ENCODE data around the gene TBL1X. TPM values are rescaled to one million over a fixed set of nuclear protein-coding genes. Genes with fewer than 3 reads are reported as not detected.
A peak's percentile ranks its signal among the peaks of the same experiment; 100 is the strongest.

TBL1X gene
- total RNA-seq, 6 experiments from 2014 or later, result 34.4 to 53.2 (median 44.9) TPM

GRCh38 chrX:9626379-9626778, 161.5 kb downstream of the TBL1X start:
- Mint-ChIP-seq H3K27me3 (ENCODE audit: insufficient read depth) (no peaks in the 10 kb centered on the region; the same call in 1 of the 2 replicates), H3K4me3 (no peak overlapping the region), H3K9me3 (no peaks in the 10 kb centered on the region), H3K27ac (no peak overlapping the region; the same call in 1 of the 2 replicates), H3K4me1 (ENCODE audit: low read depth) (peaks cover 42% of the 10 kb centered on the region), H3K36me3 (ENCODE audit: low read depth) (no peaks in the 10 kb centered on the region)
- DNase-seq, result no peak
- TF ChIP-seq CTCF (IDR thresholded peaks at IDR 0.05), result no peak

DNA sequence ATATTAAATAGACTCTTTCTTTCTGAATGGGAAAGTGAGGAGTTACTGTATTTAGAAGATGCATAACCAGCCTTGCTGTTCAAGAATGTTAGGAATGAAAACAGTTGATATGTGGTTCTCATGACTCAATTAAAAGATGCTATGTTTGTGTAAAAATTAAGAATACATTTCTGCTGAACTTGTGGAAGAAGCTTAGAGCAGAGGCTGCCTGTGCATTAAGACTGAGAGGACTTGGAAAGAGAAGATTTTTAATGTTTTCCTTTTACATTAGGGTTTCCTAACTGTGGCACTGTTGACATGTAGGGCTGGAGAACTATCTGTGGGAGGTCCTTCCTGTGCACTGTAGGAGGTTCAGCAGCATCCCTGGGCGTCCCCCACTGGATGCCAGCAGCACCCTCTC, 163.1 kb downstream of the TBL1X start:
- peak; percentile 18 for DNase-seq
- H3K27me3 Mint-ChIP-seq (ENCODE audit: insufficient read depth), result no peaks in the 10 kb centered on the region; the same call in 1 of the 2 replicates
- no peak for TF ChIP-seq CTCF (IDR thresholded peaks at IDR 0.05)
- peak overlapping the region; percentile 49 for H3K4me3 Mint-ChIP-seq
- H3K36me3 Mint-ChIP-seq (ENCODE audit: low read depth), result no peaks in the 10 kb centered on the region
- no peaks in the 10 kb centered on the region for H3K9me3 Mint-ChIP-seq
- H3K27ac Mint-ChIP-seq, result peak overlapping the region; percentile 62
- H3K4me1 Mint-ChIP-seq (ENCODE audit: low read depth), result peaks cover 42% of the 10 kb centered on the region

DNA sequence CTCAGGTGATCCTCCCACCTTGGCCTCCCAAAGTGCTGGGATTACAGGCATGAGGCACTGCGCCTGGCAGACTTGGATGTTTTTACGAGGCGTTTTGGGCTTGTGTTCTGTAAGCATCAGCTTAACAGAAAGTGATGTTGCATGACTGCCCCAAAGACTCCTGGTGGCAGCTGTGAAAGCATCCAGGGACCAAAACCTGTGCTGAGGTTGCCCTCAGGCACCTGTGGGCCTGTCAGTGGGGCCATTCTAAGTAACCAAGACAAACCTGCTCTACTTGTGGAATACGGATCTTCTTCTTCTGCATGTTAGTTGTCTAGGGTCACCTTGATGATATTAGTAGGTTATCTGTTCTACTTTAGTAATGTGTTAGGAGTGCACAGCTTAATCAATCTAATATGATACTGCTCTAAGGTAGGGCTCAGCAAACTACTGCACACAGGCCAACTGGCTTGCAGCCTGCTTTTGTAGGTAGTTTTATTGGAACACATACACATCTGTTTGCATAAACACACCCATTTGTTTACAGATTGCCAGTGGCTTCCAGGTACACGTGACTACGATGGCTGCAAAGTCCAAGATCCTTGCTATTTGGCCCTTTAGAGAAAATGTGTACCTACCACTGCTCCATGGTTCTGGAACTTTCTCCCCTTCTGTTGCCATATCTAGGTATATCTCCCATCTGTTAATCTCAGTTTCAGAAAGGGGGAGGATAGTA, 164.1 kb downstream of the TBL1X start:
- H3K27me3 Mint-ChIP-seq (ENCODE audit: insufficient read depth), result no peaks in the 10 kb centered on the region; the same call in 1 of the 2 replicates
- H3K27ac Mint-ChIP-seq, result no peak overlapping the region
- no peak for TF ChIP-seq CTCF (IDR thresholded peaks at IDR 0.05)
- H3K4me3 Mint-ChIP-seq, result no peak overlapping the region
- H3K9me3 Mint-ChIP-seq, result no peaks in the 10 kb centered on the region
- H3K36me3 Mint-ChIP-seq (ENCODE audit: low read depth), result no peaks in the 10 kb centered on the region
- H3K4me1 Mint-ChIP-seq (ENCODE audit: low read depth), result peaks cover 39% of the 10 kb centered on the region
- no peak for DNase-seq

GRCh38 chrX:9634551-9634950, 169.7 kb downstream of the TBL1X start:
- no peak overlapping the region for H3K4me3 Mint-ChIP-seq
- no peaks in the 10 kb centered on the region for H3K9me3 Mint-ChIP-seq
- no peaks in the 10 kb centered on the region for H3K36me3 Mint-ChIP-seq (ENCODE audit: low read depth)
- H3K4me1 Mint-ChIP-seq (ENCODE audit: low read depth), result peaks cover 7% of the 10 kb centered on the region
- H3K27me3 Mint-ChIP-seq (ENCODE audit: insufficient read depth), result no peaks in the 10 kb centered on the region; the same call in 1 of the 2 replicates
- no peak overlapping the region for H3K27ac Mint-ChIP-seq
- TF ChIP-seq CTCF (IDR thresholded peaks at IDR 0.05), result no peak
- DNase-seq, result no peak

DNA sequence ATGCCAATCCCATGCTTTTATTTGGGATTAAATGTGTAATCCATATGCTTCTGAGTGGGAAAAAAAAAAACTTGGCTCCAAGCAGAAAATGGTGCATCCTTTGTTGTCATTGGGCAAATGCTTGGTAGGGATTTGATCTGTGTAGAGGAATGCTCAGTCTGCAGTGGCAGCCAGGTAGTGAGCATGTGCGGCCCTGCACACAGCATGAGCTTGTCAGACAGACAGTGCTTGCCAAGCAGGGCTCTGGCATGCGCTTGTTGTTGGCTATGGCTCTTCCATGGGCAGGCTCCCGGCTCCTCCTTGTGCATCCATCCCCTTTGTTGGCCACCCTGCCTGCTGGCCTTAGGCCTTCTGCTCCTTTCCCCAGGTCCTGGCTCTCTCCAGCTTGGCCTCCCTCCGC, 170.5 kb downstream of the TBL1X start:
- Mint-ChIP-seq H3K27ac (no peak overlapping the region), H3K4me3 (no peak overlapping the region), H3K4me1 (ENCODE audit: low read depth) (peaks cover 7% of the 10 kb centered on the region), H3K9me3 (no peaks in the 10 kb centered on the region), H3K36me3 (ENCODE audit: low read depth) (no peaks in the 10 kb centered on the region), H3K27me3 (ENCODE audit: insufficient read depth) (no peaks in the 10 kb centered on the region; the same call in 1 of the 2 replicates)
- no peak for TF ChIP-seq CTCF (IDR thresholded peaks at IDR 0.05)
- no peak for DNase-seq
